Measurements from ENCODE around the gene FAF1.
"Not testable (repeated sequence)": the region's sequence is repeated elsewhere in the genome, so short reads cannot be mapped to it uniquely, and the experiment has no call there.

Gene FAF1

GRCh38 chr1:50879137-50879536 lies 80.9 kb downstream of the FAF1 start:
- TF ChIP-seq GATA1 (IDR thresholded peaks at IDR 0.05; ENCODE audit: low read depth, low read length) (no peak), POLR2A (IDR thresholded peaks at IDR 0.05; ENCODE audit: low read length) (no peak)
- DNase-seq: no peak

GRCh38 chr1:50878434-50878833 lies 81.6 kb downstream of the FAF1 start:
- DNase-seq: no peak
- TF ChIP-seq POLR2A (IDR thresholded peaks at IDR 0.05; ENCODE audit: low read length) (no peak), GATA1 (IDR thresholded peaks at IDR 0.05; ENCODE audit: low read depth, low read length) (no peak)

- no peak for DNase-seq
- TF ChIP-seq GATA1 (IDR thresholded peaks at IDR 0.05; ENCODE audit: low read depth, low read length) (no peak), POLR2A (IDR thresholded peaks at IDR 0.05; ENCODE audit: low read length) (no peak)
Measured at GRCh38 chr1:50877641-50878040, 82.4 kb downstream of the FAF1 start.

GRCh38 chr1:50873458-50874187 lies 86.4 kb downstream of the FAF1 start:
- TF ChIP-seq POLR2A (IDR thresholded peaks at IDR 0.05; ENCODE audit: low read length) (no peak), GATA1 (IDR thresholded peaks at IDR 0.05; ENCODE audit: low read depth, low read length) (no peak)
- peak; percentile 75 to 83 for DNase-seq

GRCh38 chr1:50864845-50865244 lies 95.2 kb downstream of the FAF1 start:
- not testable (repeated sequence) for DNase-seq

- TF ChIP-seq POLR2A (IDR thresholded peaks at IDR 0.05; ENCODE audit: low read length) (no peak), GATA1 (IDR thresholded peaks at IDR 0.05; ENCODE audit: low read depth, low read length) (no peak)
Measured at GRCh38 chr1:50861772-50862171, 98.3 kb downstream of the FAF1 start.

GRCh38 chr1:50860702-50861101 lies 99.4 kb downstream of the FAF1 start:
- no peak for DNase-seq
- TF ChIP-seq GATA1 (IDR thresholded peaks at IDR 0.05; ENCODE audit: low read depth, low read length): no peak
- no peak for TF ChIP-seq POLR2A (IDR thresholded peaks at IDR 0.05; ENCODE audit: low read length)

More at GRCh38 chr1:50861772-50862171, 98.3 kb downstream of the FAF1 start:
- DNase-seq: no peak

- TF ChIP-seq GATA1 (IDR thresholded peaks at IDR 0.05; ENCODE audit: low read depth, low read length) (no peak), POLR2A (IDR thresholded peaks at IDR 0.05; ENCODE audit: low read length) (no peak)
- DNase-seq: no peak
Measured at GRCh38 chr1:50860256-50860655, 99.8 kb downstream of the FAF1 start.

GRCh38 chr1:50859657-50860056 lies 100.4 kb downstream of the FAF1 start:
- TF ChIP-seq GATA1 (IDR thresholded peaks at IDR 0.05; ENCODE audit: low read depth, low read length) (no peak), POLR2A (IDR thresholded peaks at IDR 0.05; ENCODE audit: low read length) (no peak)
- DNase-seq: no peak

GRCh38 chr1:50858761-50859160 lies 101.3 kb downstream of the FAF1 start:
- DNase-seq: no peak
- TF ChIP-seq POLR2A (IDR thresholded peaks at IDR 0.05; ENCODE audit: low read length): no peak
- no peak for TF ChIP-seq GATA1 (IDR thresholded peaks at IDR 0.05; ENCODE audit: low read depth, low read length)

- no peak for DNase-seq
- TF ChIP-seq POLR2A (IDR thresholded peaks at IDR 0.05; ENCODE audit: low read length) (no peak), GATA1 (IDR thresholded peaks at IDR 0.05; ENCODE audit: low read depth, low read length) (no peak)
Measured at GRCh38 chr1:50857702-50858101, 102.4 kb downstream of the FAF1 start.

- TF ChIP-seq GATA1 (IDR thresholded peaks at IDR 0.05; ENCODE audit: low read depth, low read length): no peak
- TF ChIP-seq POLR2A (IDR thresholded peaks at IDR 0.05; ENCODE audit: low read length): no peak
- DNase-seq: no peak
Measured at GRCh38 chr1:50853325-50853724, 106.7 kb downstream of the FAF1 start.

- DNase-seq: peak in 1 of 2 experiments; percentile 10
- TF ChIP-seq POLR2A (IDR thresholded peaks at IDR 0.05; ENCODE audit: low read length) (no peak), GATA1 (IDR thresholded peaks at IDR 0.05; ENCODE audit: low read depth, low read length) (no peak)
Measured at GRCh38 chr1:50852889-50853288, 107.2 kb downstream of the FAF1 start.

- TF ChIP-seq GATA1 (IDR thresholded peaks at IDR 0.05; ENCODE audit: low read depth, low read length) (no peak), POLR2A (IDR thresholded peaks at IDR 0.05; ENCODE audit: low read length) (no peak)
- no peak for DNase-seq
Measured at GRCh38 chr1:50851466-50851865, 108.6 kb downstream of the FAF1 start.

GRCh38 chr1:50851034-50851433 lies 109.0 kb downstream of the FAF1 start:
- no peak for DNase-seq
- no peak for TF ChIP-seq POLR2A (IDR thresholded peaks at IDR 0.05; ENCODE audit: low read length)
- TF ChIP-seq GATA1 (IDR thresholded peaks at IDR 0.05; ENCODE audit: low read depth, low read length): no peak
